ENCODE data around the gene TRHDE. TPM values are rescaled to one million over a fixed set of nuclear protein-coding genes. Genes with fewer than 3 reads are reported as not detected.

Gene TRHDE
- total RNA-seq, 4 donors from 2014 or later = 0.77 to 31.2 (median 12.9) TPM

DNA sequence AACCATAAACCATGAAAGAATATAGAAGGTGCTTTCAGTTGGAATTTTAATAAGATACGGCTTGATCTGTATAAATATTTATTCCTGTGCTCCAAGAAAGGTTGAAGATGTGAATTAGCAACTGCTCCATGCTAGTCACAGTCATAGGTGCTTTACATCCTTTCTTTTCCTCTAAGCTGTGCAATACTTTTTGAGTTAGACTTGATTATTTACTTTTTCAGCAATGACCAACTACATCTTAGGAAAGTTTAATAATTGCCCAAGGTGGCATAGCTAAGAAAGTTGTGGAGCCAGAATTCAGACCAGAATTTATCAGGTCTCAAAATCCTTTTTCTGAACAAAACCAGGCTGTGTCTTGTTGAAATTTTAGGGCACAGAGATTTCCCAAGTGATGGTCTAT, 13.7 kb downstream of the TRHDE start:
- no peak overlapping the region for H3K4me3 ChIP-seq
- no peak overlapping the region for H3K27ac ChIP-seq
- H3K27me3 ChIP-seq = no peaks in the 10 kb centered on the region
- H3K4me1 ChIP-seq = no peaks in the 10 kb centered on the region
- DNase-seq = no peak
- H3K9me3 ChIP-seq = no peaks in the 10 kb centered on the region
- TF ChIP-seq, protein P1, sequence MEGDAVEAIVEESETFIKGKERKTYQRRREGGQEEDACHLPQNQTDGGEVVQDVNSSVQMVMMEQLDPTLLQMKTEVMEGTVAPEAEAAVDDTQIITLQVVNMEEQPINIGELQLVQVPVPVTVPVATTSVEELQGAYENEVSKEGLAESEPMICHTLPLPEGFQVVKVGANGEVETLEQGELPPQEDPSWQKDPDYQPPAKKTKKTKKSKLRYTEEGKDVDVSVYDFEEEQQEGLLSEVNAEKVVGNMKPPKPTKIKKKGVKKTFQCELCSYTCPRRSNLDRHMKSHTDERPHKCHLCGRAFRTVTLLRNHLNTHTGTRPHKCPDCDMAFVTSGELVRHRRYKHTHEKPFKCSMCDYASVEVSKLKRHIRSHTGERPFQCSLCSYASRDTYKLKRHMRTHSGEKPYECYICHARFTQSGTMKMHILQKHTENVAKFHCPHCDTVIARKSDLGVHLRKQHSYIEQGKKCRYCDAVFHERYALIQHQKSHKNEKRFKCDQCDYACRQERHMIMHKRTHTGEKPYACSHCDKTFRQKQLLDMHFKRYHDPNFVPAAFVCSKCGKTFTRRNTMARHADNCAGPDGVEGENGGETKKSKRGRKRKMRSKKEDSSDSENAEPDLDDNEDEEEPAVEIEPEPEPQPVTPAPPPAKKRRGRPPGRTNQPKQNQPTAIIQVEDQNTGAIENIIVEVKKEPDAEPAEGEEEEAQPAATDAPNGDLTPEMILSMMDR (IDR thresholded peaks at IDR 0.05) = no peak
- no peak for TF ChIP-seq POLR2A (IDR thresholded peaks at IDR 0.05)
- H3K36me3 ChIP-seq = no peaks in the 10 kb centered on the region
- intact Hi-C loops (cut with DNase I; ENCODE audit: low total_unique reads) = no loop called here

DNA sequence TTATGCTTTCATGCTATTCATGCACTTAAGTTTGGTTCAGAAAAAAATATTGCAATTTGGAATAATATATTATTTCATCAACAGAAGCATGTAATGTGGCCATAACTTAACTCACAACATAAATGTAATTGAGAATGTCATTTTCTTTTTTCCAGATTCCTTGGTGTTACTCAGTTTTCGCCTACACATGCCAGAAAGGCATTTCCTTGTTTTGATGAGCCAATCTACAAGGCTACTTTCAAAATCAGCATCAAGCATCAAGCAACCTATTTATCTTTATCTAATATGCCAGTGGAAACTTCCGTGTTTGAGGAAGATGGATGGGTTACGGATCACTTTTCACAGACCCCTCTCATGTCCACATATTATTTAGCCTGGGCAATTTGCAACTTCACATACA, 14.4 kb downstream of the TRHDE start:
- no peak overlapping the region for H3K4me3 ChIP-seq
- intact Hi-C loops (cut with DNase I; ENCODE audit: low total_unique reads) = no loop called here
- H3K27me3 ChIP-seq = no peaks in the 10 kb centered on the region
- H3K4me1 ChIP-seq = no peaks in the 10 kb centered on the region
- no peak overlapping the region for H3K27ac ChIP-seq
- DNase-seq = no peak
- TF ChIP-seq, protein P1 (IDR thresholded peaks at IDR 0.05) = no peak
- no peak for TF ChIP-seq POLR2A (IDR thresholded peaks at IDR 0.05)
- no peaks in the 10 kb centered on the region for H3K9me3 ChIP-seq
- no peaks in the 10 kb centered on the region for H3K36me3 ChIP-seq

DNA sequence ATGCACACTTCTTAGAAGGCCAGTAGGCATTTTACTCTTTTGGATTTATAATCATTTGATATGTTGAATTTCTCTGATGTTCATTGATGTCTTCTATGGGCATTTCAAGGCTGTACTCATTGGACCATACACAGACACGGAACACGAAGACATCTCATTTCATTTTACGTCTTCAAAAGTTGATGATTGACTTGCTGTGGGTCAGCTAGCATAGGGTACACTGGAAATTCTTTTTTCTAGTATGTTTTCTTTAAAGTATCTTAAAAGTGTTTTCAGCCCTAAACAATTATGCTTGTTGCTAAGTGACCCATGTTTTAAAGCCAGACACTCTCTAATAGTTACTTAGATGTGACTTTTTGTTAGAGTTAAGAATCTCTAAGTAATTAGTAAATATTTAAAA, 16.3 kb downstream of the TRHDE start:
- H3K4me1 ChIP-seq = no peaks in the 10 kb centered on the region
- no peak overlapping the region for H3K4me3 ChIP-seq
- no peaks in the 10 kb centered on the region for H3K27me3 ChIP-seq
- TF ChIP-seq POLR2A (IDR thresholded peaks at IDR 0.05) = no peak
- TF ChIP-seq, protein P1 (IDR thresholded peaks at IDR 0.05) = no peak
- intact Hi-C loops (cut with DNase I; ENCODE audit: low total_unique reads) = no loop called here
- no peaks in the 10 kb centered on the region for H3K36me3 ChIP-seq
- no peaks in the 10 kb centered on the region for H3K9me3 ChIP-seq
- no peak overlapping the region for H3K27ac ChIP-seq
- DNase-seq = no peak

DNA sequence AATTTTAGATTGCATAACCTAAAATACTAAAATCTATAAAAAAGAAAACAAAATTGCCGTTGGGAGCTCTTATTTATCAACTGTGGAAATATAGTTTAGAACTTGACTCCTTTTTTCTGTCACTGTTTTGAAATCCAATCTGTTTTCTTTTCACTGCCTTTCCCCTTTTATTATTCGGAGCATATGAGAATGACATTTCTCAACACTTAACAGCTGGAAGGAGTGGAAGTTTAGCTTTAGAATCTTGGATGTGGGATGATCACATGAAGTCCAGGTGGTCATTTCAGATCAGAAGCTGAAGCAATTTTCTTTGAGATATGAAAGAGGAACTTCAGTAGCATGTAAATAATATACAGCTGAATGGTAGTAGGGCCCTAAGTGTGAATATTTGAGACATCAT, 16.7 kb downstream of the TRHDE start:
- Histone ChIP-seq H3K9me3 (no peaks in the 10 kb centered on the region), H3K27ac (no peak overlapping the region), H3K36me3 (no peaks in the 10 kb centered on the region), H3K27me3 (no peaks in the 10 kb centered on the region), H3K4me1 (no peaks in the 10 kb centered on the region), H3K4me3 (no peak overlapping the region)
- intact Hi-C loops (cut with DNase I; ENCODE audit: low total_unique reads) = no loop called here
- no peak for DNase-seq
- TF ChIP-seq POLR2A (IDR thresholded peaks at IDR 0.05) = no peak
- TF ChIP-seq, protein P1 (IDR thresholded peaks at IDR 0.05) = no peak

DNA sequence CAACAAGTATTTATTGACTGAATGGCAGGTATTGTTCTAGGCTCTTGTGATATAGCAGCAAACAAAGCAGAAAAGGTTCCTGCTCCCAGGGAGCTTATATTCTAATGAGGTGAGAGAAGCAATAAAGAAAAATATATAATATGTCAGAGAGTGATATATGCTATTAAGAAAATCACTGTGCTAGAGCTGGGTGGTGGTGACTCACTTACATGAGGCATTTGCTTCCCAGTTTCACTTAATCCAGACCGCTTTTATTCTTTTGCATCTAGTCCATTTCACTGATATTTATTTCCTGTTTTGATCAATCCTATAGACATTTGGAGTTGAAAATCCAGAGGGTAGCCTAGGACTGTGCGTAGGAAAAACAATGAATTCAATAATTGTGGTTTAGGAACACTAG, 17.5 kb downstream of the TRHDE start:
- Histone ChIP-seq H3K9me3 (no peaks in the 10 kb centered on the region), H3K27me3 (no peaks in the 10 kb centered on the region), H3K36me3 (no peaks in the 10 kb centered on the region), H3K4me3 (no peak overlapping the region), H3K4me1 (no peaks in the 10 kb centered on the region), H3K27ac (no peak overlapping the region)
- no peak for TF ChIP-seq POLR2A (IDR thresholded peaks at IDR 0.05)
- TF ChIP-seq, protein P1 (IDR thresholded peaks at IDR 0.05) = no peak
- no peak for DNase-seq
- intact Hi-C loops (cut with DNase I; ENCODE audit: low total_unique reads) = no loop called here
